K562 (cell line): ENCODE measurements around the gene PDGFC. TPM values are rescaled to one million over a fixed set of nuclear protein-coding genes. Genes with fewer than 3 reads are reported as not detected.

Experiments
- ATAC-seq: fragments of 200-7000 bp; cut with Tn5 transposase; 3 replicates; pipeline ENCODE4 v1.9.1; 2020; ENCODE audit warnings: moderate library complexity
- BruUV-seq: library from RNA; stranded (reverse); fragments of 400-500 nt; replicated peaks from 2 replicates; lab custom pipeline; 2021; lab: Mats Ljungman, UMichigan
- CTCF ChIA-PET: fragments of 300-600 bp; formaldehyde crosslinking; extraction: SDS; loops from one replicate; lab custom pipeline; 2021; ENCODE audit warnings: low intra/inter-chr PET ratio; lab: Yijun Ruan, JAX
- POLR2A ChIA-PET: fragments of 300-600, 350-650 bp; sonication (Branson Sonifier 250); formaldehyde crosslinking; extraction: SDS; loops from one replicate; lab custom pipeline; 2021; ENCODE audit warnings: antibody characterized with exemption, inconsistent platforms; lab: Yijun Ruan, JAX
- DNase-seq, 4 experiments: peaks; one replicate each; pipeline versions ENCODE4 v3.0.0 to v3.0.0-alpha.2; 2011 to 2018; ENCODE audit warnings: low spot score in 3 of 4, mixed read lengths in 3 of 4; ENCODE audit errors: extremely low read depth in 1 of 4
- FAIRE-seq: peaks from 2 replicates; lab custom pipeline; 2011; peaks lifted over from hg19 to GRCh38; lab: Jason Lieb, UNC
- H2AFZ ChIP-seq: 2 replicates; pipeline ENCODE4 v1.6.0; 2011; ENCODE audit warnings: low read depth, low read length, control low read depth, inconsistent platforms
- H3K27ac ChIP-seq: fragments of 200-600 bp; 3 replicates; pipeline ENCODE4 v1.8.0; 2011; ENCODE audit warnings: low read depth, mild to moderate bottlenecking, control low read depth, inconsistent platforms, low read length, moderate library complexity, mixed read lengths; ENCODE audit errors: extremely low read depth
- H3K27me3 ChIP-seq, 2 experiments: fragments of 300-600 bp in 1 of 2; 2 replicates in 1 of 2; 3 replicates in 1 of 2; pipeline versions ENCODE4 v1.6.0 to v1.8.0; 2011; ENCODE audit warnings: inconsistent platforms in 2 of 2, low read length in 2 of 2, mild to moderate bottlenecking in 1 of 2, mixed read lengths in 1 of 2, moderate library complexity in 1 of 2; ENCODE audit not compliant: control insufficient read depth in 2 of 2, insufficient read depth in 2 of 2
- H3K36me3 ChIP-seq: fragments of 300-600 bp; 3 replicates; pipeline ENCODE4 v1.8.0; 2011; ENCODE audit warnings: mild to moderate bottlenecking, low read length, inconsistent platforms; ENCODE audit not compliant: control insufficient read depth, insufficient read depth
- H3K4me1 ChIP-seq, 2 experiments: fragments of 200-600 bp in 1 of 2; replicated peaks in 1 of 2; 2 replicates in 1 of 2; 3 replicates in 1 of 2; pipeline versions ENCODE4 v1.5.1 to v1.8.0; 2011; ENCODE audit warnings: inconsistent platforms in 2 of 2, low read length in 2 of 2, mild to moderate bottlenecking in 1 of 2, mixed read lengths in 1 of 2, moderate library complexity in 1 of 2; ENCODE audit not compliant: control insufficient read depth in 2 of 2, insufficient read depth in 2 of 2
- H3K4me2 ChIP-seq: 2 replicates; pipeline ENCODE4 v1.6.1; 2011; ENCODE audit warnings: low read length, control low read depth, inconsistent platforms, mixed read lengths; ENCODE audit not compliant: insufficient read depth
- H3K4me3 ChIP-seq: fragments of 200-600 bp; sonication (generic), shearing (Covaris generic); 2 replicates; pipeline ENCODE4 v1.5.1; 2016; ENCODE audit warnings: control low read depth, inconsistent platforms
- H3K79me2 ChIP-seq: fragments of 200-600 bp; 3 replicates; pipeline ENCODE4 v1.8.0; 2011; ENCODE audit warnings: low read length, inconsistent platforms; ENCODE audit not compliant: control insufficient read depth, insufficient read depth
- H3K9ac ChIP-seq, 2 experiments: 2 replicates each; pipeline versions ENCODE4 v1.6.0 to v1.6.1; 2011; ENCODE audit warnings: low read depth in 2 of 2, low read length in 2 of 2, control low read depth in 1 of 2, inconsistent platforms in 1 of 2, mild to moderate bottlenecking in 1 of 2, mixed read lengths in 1 of 2; ENCODE audit not compliant: insufficient read depth in 1 of 2
- H3K9me1 ChIP-seq: one replicate; pipeline ENCODE4 v1.6.0; 2011; ENCODE audit warnings: inconsistent platforms, mild to moderate bottlenecking, low read length, moderate library complexity; ENCODE audit not compliant: control insufficient read depth, insufficient read depth
- H3K9me3 ChIP-seq: replicated peaks from 2 replicates; pipeline ENCODE4 v1.5.1; 2011; ENCODE audit warnings: low read depth, low read length, inconsistent platforms; ENCODE audit not compliant: control insufficient read depth, insufficient read depth
- H4K20me1 ChIP-seq: replicated peaks from 2 replicates; pipeline ENCODE4 v1.6.1; 2011; ENCODE audit warnings: low read length, inconsistent platforms, mixed read lengths; ENCODE audit not compliant: control insufficient read depth, insufficient read depth
- E2F3 ChIP-seq: fragments of 250-450 bp; sonication (Bioruptor Pico); IDR thresholded peaks from 2 replicates; pipeline ENCODE4 v1.4.0; 2020; ENCODE audit warnings: mild to moderate bottlenecking
- JUNB ChIP-seq: fragments of 450-650 bp; formaldehyde crosslinking; conservative IDR thresholded peaks from 2 replicates; pipeline ENCODE4 v1.4.0; 2020; ENCODE audit warnings: mild to moderate bottlenecking
- KAT7 ChIP-seq: sonication (generic); formaldehyde crosslinking; IDR thresholded peaks from 2 replicates; pipeline ENCODE4 v1.8.0; 2022; ENCODE audit warnings: missing genetic modification reagents, mild to moderate bottlenecking, borderline replicate concordance
- MLLT1 ChIP-seq, 2 experiments: fragments of 450-650 bp; IDR thresholded peaks; 2 replicates each; pipeline ENCODE4 v1.6.1; 2016
- MTA2 ChIP-seq: fragments of 450-650 bp; IDR thresholded peaks from 2 replicates; pipeline ENCODE4 v1.6.1; 2016; ENCODE audit warnings: low read depth
- SAFB ChIP-seq: fragments of 200-400 bp; formaldehyde crosslinking; IDR thresholded peaks from 2 replicates; pipeline ENCODE4 v1.6.1; 2017; ENCODE audit warnings: low read depth, low read length, borderline replicate concordance
- ZNF766 ChIP-seq: fragments of 200-800 bp; sonication (Bioruptor generic); conservative IDR thresholded peaks from 2 replicates; pipeline ENCODE4 v1.6.1; 2016; ENCODE audit warnings: missing genetic modification characterization, missing compliant biosample characterization
- WGBS: fragments of 100-300 bp; shearing (Covaris generic); methylation state at CpG from one replicate; pipeline ENCODE4 v1.1.6; 2016; ENCODE audit warnings: low coverage, mixed read lengths; ENCODE audit not compliant: insufficient coverage; ENCODE audit errors: missing lambda C conversion rate; 5-methylcytosine and 5-hydroxymethylcytosine counted together
- in situ Hi-C: fragments of 300-500 bp; cut with MboI; formaldehyde crosslinking; loops from 4 replicates; pipeline ENCODE4 v1.15.0; 2018; ENCODE audit warnings: inconsistent platforms, mixed read lengths
- intact Hi-C: fragments of 100-400 bp; cut with micrococcal nuclease; formaldehyde crosslinking; loops from 2 replicates; pipeline ENCODE4 v1.14.2; 2022
- polyA plus RNA-seq, 8 experiments: library from polyadenylated mRNA; depleted of rRNA in 4 of 8; stranded (reverse) in 5 of 8; unstranded in 3 of 8; fragments of >200 nt; fragmentation: Nextera tagmentation in 2 of 8; fragmentation: Illumina TruSeq in 1 of 8; extraction: Ambion mirVana in 2 of 8; extraction: Trizol in 1 of 8; gene quantifications; 2 replicates each; pipeline versions ENCODE4 v1.2.1 to v1.2.3, GENCODE V29; 2011 to 2014; ENCODE audit warnings: inconsistent platforms in 1 of 8, missing spikeins in 1 of 8
- total RNA-seq, 7 experiments: library from RNA; depleted of rRNA in 6 of 7; stranded (reverse); fragments of >200 nt in 6 of 7; fragmentation: Illumina TruSeq in 2 of 7; extraction: Trizol in 2 of 7; gene quantifications; 2 replicates each; pipeline versions ENCODE4 v1.2.1 to v1.2.3, GENCODE V29; 2011 to 2021; ENCODE audit warnings: low replicate concordance in 1 of 7
- TF ChIP-seq, protein P1 (sequence below): sonication (generic); formaldehyde crosslinking; IDR thresholded peaks from 2 replicates; pipeline ENCODE4 v1.5.0; 2020; ENCODE audit warnings: missing genetic modification reagents
- TF ChIP-seq, protein P2 (sequence below): fragments of 200-600 bp; sonication (generic); IDR thresholded peaks from one replicate; pipeline ENCODE4 v1.6.1; 2012; ENCODE audit warnings: mild to moderate bottlenecking, low read depth, low read length, inconsistent platforms

PDGFC gene
- total and polyA plus RNA-seq, 9 of the 15 experiments (the other 6 are each of a cell fraction or from before 2014, with no cell fraction given), result not detected

- CTCF ChIA-PET, result no interaction called here
- Histone ChIP-seq H3K9me3 (no peaks in the 10 kb centered on the region), H3K36me3 (no peaks in the 10 kb centered on the region), H3K4me2 (no peak overlapping the region), H3K27me3 (no peaks in the 10 kb centered on the region), H3K4me3 (no peak overlapping the region), H4K20me1 (no peaks in the 10 kb centered on the region), H3K9me1 (no peaks in the 10 kb centered on the region), H3K9ac (no peak overlapping the region), H2AFZ (no peak overlapping the region), H3K79me2 (no peaks in the 10 kb centered on the region), H3K4me1 (no peaks in the 10 kb centered on the region), H3K27ac (no peak overlapping the region)
- ATAC-seq (no peak), DNase-seq (no peak), FAIRE-seq (no peak)
- POLR2A ChIA-PET, result no interaction called here
- in situ Hi-C loops (no loop called here), intact Hi-C loops (no loop called here)
- BruUV-seq, result no TSS peak
- WGBS, result 0% methylated on average over 1 of the region's 1 CpG
- TF ChIP-seq, protein P1, sequence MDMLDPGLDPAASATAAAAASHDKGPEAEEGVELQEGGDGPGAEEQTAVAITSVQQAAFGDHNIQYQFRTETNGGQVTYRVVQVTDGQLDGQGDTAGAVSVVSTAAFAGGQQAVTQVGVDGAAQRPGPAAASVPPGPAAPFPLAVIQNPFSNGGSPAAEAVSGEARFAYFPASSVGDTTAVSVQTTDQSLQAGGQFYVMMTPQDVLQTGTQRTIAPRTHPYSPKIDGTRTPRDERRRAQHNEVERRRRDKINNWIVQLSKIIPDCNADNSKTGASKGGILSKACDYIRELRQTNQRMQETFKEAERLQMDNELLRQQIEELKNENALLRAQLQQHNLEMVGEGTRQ (CRISPR knock-in tag), result no peak
- TF ChIP-seq KAT7 (no peak), JUNB (CRISPR knock-in tag) (no peak), MLLT1 (IDR thresholded peaks at IDR 0.05) (no peak), ZNF766 (CRISPR knock-in tag) (no peak), E2F3 (no peak), SAFB (no peak), MTA2 (no peak)
- TF ChIP-seq, protein P2, sequence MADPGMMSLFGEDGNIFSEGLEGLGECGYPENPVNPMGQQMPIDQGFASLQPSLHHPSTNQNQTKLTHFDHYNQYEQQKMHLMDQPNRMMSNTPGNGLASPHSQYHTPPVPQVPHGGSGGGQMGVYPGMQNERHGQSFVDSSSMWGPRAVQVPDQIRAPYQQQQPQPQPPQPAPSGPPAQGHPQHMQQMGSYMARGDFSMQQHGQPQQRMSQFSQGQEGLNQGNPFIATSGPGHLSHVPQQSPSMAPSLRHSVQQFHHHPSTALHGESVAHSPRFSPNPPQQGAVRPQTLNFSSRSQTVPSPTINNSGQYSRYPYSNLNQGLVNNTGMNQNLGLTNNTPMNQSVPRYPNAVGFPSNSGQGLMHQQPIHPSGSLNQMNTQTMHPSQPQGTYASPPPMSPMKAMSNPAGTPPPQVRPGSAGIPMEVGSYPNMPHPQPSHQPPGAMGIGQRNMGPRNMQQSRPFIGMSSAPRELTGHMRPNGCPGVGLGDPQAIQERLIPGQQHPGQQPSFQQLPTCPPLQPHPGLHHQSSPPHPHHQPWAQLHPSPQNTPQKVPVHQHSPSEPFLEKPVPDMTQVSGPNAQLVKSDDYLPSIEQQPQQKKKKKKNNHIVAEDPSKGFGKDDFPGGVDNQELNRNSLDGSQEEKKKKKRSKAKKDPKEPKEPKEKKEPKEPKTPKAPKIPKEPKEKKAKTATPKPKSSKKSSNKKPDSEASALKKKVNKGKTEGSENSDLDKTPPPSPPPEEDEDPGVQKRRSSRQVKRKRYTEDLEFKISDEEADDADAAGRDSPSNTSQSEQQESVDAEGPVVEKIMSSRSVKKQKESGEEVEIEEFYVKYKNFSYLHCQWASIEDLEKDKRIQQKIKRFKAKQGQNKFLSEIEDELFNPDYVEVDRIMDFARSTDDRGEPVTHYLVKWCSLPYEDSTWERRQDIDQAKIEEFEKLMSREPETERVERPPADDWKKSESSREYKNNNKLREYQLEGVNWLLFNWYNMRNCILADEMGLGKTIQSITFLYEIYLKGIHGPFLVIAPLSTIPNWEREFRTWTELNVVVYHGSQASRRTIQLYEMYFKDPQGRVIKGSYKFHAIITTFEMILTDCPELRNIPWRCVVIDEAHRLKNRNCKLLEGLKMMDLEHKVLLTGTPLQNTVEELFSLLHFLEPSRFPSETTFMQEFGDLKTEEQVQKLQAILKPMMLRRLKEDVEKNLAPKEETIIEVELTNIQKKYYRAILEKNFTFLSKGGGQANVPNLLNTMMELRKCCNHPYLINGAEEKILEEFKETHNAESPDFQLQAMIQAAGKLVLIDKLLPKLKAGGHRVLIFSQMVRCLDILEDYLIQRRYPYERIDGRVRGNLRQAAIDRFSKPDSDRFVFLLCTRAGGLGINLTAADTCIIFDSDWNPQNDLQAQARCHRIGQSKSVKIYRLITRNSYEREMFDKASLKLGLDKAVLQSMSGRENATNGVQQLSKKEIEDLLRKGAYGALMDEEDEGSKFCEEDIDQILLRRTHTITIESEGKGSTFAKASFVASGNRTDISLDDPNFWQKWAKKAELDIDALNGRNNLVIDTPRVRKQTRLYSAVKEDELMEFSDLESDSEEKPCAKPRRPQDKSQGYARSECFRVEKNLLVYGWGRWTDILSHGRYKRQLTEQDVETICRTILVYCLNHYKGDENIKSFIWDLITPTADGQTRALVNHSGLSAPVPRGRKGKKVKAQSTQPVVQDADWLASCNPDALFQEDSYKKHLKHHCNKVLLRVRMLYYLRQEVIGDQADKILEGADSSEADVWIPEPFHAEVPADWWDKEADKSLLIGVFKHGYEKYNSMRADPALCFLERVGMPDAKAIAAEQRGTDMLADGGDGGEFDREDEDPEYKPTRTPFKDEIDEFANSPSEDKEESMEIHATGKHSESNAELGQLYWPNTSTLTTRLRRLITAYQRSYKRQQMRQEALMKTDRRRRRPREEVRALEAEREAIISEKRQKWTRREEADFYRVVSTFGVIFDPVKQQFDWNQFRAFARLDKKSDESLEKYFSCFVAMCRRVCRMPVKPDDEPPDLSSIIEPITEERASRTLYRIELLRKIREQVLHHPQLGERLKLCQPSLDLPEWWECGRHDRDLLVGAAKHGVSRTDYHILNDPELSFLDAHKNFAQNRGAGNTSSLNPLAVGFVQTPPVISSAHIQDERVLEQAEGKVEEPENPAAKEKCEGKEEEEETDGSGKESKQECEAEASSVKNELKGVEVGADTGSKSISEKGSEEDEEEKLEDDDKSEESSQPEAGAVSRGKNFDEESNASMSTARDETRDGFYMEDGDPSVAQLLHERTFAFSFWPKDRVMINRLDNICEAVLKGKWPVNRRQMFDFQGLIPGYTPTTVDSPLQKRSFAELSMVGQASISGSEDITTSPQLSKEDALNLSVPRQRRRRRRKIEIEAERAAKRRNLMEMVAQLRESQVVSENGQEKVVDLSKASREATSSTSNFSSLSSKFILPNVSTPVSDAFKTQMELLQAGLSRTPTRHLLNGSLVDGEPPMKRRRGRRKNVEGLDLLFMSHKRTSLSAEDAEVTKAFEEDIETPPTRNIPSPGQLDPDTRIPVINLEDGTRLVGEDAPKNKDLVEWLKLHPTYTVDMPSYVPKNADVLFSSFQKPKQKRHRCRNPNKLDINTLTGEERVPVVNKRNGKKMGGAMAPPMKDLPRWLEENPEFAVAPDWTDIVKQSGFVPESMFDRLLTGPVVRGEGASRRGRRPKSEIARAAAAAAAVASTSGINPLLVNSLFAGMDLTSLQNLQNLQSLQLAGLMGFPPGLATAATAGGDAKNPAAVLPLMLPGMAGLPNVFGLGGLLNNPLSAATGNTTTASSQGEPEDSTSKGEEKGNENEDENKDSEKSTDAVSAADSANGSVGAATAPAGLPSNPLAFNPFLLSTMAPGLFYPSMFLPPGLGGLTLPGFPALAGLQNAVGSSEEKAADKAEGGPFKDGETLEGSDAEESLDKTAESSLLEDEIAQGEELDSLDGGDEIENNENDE, result no peak
These were observed 27.0 kb upstream of the PDGFC start for GRCh38 chr4:156998500-156999174.
